HG03108 (cell line): ENCODE measurements around the gene TAOK1.
A peak's percentile ranks its signal among the peaks of the same experiment; 100 is the strongest.

Experiments used
- ATAC-seq: cut with Tn5 transposase; IDR thresholded peaks from one replicate; pipeline ENCODE4 v1.9.1; 2021; ENCODE audit warnings: moderate library complexity; ENCODE audit not compliant: unreplicated experiment

TAOK1 gene

DNA sequence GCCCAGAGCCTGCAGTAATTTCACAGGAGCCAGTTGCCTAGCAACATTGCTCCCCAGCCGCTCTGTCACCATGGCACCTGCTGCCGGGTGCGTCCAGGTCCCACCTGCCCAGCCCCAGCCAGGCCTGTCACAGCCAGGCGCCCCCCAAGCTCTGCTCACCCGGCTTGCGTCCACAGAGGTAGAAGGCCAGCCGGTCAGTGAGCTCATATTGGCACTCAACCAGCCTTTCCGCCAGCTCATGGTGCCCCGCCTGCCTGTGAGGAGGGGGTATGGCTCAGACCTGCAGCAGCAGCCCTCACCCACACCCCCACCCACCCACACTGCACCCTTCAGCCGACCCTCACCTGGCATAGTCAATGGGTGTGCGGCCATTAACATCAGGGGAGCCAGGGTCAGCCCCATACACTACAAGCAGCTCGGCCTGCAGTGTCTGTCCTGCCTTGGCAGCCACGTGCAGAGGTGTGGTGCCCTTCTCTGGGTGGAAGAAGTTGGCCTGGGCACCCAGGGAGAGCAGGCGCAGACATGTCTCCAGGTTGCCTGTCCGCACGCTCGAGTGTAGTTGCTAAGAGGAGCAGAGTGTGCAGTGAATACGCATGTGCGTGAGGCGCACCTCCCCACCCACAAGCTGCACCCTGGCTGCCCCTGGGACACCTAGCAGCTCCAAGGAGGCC, 191.6 kb downstream of the TAOK1 start:
- ATAC-seq, result no peak

DNA sequence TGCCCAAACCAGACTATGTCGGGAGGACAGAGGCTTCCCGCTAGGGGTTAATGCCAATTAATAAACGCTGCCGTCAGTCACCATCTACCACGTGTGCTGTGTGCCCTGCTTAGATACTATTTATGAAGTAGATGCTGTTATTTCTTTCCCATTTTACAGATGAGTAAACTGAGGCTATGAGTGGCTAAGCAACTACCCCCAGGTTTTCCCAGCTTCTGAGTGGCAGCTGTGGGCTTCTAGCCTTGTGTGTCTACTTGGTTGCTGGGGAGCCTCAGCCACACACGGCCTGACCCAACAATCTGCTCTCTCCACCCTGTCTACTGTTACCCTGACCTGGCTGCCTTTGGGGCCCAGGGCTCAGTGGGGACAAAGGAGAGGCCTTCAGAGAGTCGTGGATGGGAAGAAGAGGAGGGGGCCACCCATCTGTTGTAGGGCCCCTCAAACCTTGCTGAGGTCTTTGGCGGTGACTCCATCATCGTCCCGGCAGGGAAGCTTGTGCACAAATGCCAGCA, 192.1 kb downstream of the TAOK1 start:
- no peak for ATAC-seq

DNA sequence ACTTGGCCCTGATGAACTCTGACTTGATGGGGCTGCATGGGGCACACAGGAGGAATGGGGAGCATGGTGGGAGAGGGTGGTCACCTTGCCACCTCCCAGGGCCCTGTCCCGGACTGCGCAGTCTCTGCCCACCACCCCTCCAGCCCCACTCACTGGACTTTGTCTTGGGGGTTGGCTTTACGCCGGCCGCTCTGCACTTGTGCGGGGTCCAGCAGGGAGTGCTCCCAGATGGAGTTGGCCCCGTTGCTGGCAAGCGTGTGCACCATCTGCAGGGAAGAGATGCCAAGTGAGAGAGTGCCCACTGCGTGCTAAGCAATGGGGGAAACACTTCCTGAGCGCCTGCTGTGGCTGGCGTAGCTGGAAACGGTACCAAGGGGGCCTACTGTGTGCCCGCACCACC, 192.6 kb downstream of the TAOK1 start:
- no peak for ATAC-seq

DNA sequence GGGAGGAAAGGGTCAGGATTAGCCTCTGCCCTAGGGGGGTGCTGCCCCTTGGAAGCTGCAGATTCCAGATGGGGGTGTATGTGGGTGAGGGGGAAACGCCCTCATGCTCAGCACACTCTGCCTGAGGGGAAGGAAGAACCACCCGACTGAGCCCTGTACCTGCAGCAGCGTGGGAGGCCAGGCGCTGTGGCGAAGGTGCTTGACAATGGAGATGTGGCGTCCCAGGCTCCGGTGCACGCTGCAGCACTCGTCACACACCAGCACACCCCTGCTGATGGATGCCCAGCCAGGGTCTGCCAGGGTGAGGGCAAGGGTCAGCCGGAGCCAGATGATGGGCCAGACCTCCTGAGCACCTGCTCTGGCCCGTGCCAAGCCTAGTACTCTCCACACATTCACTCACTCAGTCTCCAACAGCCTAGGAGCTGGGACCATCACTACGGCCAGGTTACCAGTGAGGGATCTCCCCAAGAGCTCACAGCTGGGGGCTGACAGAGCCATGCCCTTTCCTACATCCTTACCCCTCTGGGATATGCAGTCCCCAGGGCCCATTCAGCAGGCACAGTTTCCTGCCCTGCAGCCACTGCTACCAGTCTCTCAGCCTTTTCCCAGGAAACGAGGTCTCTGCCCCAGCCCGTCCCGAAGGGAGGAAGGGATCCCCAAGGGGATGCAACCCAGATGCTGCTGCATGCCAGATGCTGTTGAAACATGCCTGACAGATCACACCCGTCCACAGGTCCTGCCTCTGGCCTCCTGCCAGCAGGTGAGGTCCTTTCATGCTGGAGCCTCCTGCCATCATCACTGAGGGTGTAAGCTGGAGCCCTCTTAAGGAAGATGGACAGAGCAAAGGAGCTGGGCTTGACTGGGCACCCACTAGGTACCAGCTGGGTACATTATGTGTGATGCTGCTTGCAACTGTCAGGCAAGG, 193.4 kb downstream of the TAOK1 start:
- no peak for ATAC-seq

DNA sequence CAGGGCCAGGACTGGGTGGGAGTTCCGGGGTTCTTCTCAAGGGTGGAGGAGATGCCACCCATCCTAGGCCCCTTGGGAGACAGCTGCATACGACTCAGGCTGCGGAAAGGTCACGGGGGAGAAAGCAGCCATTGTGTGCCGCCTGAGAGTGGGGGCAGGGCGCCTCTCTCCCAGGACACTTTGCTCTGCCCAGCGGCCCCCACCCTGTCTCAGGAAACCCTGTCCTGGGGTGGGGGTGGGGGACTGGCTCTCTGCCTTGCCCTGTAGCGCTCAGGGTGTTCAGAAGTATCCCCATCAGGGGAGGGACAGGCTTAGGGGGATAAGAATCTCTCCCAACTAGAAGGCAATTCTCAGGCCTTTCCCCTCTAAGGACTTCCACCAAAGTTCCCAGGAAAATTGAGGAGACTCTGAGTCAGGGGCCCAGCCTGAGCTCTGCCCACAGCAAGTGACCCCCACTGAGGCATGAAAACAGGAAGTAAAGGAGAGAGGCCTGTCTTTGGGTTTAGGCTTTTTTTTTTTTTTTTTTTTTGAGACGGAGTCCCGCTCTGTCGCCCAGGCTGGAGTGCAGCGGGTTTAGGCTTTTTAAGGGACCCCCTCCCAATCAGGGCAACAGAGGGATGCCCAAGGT, 194.4 kb downstream of the TAOK1 start:
- ATAC-seq, result no peak

DNA sequence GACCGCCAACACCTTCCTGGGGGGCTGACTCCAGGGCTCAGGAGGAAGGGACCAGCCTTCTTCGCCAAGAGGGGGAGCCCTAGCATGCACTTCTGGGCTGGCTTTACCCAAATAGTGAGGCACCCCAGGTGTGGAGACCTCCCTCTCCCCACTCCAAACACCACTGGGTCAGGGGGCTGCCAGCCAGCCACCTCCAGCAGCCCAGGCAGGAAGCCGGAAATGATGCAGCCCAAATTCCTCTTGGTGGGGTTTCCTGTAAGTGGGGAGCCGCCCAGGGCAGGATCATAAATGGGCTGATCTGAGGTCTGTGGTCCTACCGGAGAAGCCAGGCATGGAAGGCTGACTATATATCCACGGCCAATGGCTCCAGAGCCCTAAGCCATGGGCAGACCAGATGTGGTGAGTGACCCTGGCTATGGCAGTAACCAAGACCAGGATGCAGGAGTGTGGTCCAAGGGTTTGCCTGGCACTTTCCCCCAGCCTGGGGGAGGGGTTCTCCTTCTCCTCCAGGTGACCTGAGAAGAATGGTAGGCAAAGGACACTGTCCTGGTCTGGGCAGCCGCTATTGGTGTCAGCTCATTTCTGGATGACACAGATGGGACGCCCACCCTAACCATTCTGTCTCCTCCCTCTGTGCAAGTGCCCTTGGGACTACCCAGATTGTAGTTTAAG, 195.1 kb downstream of the TAOK1 start:
- no peak for ATAC-seq

DNA sequence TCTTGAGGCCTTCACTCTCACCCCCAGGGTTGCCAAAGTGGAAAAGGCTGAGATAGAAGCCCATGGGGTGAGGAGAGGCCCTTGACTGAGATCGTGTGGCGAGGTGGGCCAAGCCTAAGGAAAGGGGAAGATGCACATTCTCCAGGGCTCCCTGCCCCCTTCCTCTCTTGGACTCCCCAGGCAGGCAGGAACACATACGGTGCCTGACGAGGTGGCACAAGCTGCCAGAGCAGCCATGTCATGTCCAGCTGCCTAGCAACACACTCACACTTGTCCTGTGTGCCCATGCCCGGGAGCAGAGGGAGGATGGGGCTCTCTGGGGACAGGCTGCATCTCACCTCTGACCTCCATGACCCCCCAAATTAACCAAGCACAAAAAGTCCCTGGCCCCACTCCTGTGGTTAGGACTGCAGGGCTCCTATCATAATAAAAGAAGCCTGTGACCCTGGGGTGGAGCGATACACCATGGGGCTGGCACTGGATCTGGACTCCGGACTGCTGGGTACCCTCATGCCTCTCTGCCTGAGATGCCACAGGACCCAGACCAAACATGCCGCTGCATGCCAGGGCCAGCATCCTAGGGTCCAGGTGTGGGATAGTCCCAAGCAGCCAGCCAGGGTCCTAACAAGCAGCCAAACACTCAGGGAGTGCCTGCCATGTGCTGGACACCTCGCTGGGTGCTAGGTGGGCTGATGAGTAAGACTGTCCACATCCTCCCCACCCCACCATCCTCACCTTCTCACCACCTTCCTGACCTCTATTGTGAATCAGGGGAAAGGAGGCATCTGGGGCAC, 196.7 kb downstream of the TAOK1 start:
- no peak for ATAC-seq

DNA sequence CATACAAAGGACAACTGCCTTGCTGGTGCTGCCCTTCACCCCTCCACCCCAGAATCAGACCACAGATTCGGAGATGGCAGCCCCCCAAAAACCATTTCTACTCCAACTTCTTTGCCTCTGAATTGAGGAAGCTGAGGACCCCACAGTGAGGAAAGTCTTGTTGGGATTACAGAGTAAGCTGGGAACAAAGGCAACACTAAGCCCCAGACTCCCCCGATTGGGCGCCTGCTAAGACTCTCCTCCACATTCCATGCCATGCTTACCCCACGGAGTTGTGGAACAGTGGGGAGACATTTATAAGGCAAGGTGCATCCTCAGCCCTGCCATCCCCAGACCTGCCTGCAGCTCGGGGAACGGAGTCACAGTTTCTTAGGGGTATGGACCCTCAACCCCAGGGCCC, 197.4 kb downstream of the TAOK1 start:
- ATAC-seq, result no peak

DNA sequence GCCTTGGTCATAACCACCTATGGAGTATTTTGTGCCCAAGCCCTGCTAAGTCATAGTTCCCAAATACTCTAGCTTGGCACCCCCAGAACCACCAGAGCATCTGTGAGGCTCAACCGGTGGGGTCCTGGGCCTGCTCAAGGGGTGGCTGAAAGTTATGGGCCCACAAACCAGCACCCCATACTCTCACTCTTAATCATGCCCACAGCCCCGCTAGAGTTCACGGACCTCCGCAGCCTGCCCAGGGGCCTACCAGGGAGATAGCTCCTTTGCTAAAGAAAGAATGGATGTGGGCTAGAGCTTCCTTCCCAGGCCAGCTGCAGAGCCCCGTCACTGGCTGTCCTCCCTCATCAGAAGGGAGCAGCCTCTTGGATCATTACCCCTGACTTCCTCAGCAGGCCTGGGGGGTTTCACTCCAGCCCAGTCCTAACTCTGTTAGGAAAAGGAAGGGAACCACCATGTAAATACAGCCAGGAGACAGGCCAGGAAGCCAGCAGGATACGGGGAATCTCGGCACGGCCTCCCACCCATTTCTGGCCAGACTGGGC, 197.9 kb downstream of the TAOK1 start:
- no peak for ATAC-seq

DNA sequence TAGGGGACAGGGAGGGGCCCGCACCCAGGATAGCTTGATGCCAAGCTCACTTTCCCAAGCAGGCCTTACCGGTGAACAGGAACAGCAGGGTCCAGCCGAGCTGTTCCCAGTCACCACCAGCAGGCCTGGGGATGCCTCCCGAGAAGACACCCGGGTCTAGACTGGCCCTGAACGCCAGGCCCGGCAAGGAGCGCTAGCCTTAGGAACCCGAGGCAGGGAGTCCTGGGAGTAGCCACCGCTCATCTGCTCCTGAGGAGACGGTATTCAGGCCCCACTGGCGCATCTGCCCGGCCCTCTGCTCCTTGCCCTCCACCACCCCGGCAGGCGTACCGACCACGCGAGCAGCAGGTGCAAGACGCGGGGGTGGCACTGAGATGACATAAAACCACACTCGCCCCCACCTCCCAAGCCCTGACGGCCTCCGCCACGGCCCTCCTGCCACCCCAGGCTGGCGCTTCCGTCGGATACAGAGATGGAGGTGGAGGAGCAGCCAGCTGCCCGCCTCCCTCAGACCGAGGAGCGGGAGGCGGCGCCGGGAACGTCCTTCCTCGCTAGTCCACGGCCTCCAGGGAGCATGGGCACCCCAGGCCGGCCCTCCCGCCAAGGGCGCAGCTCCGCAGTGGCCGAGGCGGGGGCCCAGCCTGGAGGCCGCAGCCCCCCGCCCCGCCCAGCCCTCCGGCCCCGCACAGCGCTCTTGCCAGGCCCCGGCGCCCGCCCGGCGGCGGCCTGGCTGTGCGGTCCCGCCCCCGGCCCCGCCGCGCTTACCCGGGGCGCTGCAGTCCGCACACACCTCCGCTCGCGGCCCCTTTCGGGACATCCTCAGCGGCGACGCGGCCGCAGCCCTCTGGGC, 198.6 kb downstream of the TAOK1 start:
- ATAC-seq, result peak; percentile 17

DNA sequence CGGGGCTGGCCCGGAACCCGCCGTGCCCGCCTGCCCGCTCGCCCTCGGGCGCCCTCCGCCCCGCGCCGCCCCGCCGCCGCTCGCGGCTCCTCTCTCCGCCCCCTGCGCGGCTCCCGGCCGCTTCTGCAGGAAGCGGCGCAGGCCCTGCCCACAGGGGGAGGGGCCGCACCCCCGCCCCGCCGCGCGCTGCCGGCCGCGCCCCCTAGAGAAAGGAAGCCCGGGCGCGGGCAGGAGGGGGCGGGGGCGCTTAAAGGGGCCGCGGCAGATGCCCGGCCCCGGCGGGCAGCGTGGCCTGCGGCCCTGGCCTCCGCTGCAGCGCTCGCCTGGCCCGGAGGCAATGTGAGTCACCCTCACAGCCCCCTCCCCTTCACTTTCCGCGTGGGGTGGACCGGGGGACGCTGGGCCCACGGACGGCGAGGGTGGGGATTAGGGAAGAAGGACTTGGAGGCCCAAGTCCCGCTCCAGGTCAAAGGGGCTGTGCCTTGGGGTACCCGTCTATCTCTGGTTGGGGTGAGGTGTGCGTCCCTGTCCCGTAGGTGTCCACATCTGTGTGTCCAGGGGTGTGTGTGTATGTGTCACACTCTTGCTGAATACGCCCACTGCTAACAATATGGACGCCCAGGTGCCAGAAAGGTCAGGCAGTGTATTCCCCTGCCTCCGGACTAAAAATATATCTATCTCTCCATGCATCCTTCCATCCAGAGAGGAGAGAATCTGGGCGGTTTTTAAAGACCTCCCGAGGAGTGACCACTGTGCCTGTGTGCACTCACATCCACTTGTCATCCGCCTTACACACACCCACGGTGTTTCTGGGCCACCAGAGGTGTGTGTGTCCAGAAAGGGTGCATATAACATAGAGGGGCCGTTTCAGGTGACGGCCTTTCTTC, 199.6 kb downstream of the TAOK1 start, which contains the start of gene GIT1:
Gene GIT1 (minus strand): TSS at position 125 of the 887 bp plus-strand sequence. CDS start 270 bp downstream, outside the sequence.
- peak; percentile 52 for ATAC-seq

DNA sequence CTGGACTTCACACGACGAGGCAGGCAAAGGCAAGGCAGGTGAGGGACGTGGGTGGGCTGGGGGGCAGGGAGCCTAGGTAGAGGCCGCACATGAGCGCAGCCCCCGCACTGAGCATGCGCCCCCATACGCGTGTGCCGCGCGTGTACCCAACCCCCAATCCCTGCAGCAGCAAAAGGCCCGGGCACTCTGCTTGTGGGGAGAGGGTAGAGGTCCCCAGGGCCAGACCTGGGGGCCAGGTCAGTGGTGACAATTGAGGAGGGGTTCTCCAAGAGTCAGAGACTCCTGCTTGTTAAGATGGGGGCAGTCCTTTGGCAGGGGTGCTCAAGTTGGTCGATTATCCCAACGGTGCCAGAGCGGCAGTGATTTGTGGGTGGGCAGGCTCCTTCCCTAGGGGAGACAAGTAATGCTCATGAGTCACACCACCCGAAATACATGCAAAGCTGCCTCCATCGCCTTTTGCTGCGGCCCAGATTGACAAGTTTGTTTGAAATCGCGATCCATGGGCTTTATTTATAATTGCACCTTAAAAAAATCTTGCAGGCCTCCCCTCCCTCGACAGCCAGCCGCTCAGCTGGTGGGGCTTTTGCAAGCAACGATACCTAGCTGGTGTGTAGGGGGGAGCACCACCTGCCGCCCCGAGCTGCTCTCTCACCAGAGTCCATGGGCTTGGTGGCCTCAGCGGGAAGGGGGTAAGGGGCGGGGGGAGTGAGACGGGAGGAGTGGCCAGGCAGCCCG, 200.4 kb downstream of the TAOK1 start:
- no peak for ATAC-seq

DNA sequence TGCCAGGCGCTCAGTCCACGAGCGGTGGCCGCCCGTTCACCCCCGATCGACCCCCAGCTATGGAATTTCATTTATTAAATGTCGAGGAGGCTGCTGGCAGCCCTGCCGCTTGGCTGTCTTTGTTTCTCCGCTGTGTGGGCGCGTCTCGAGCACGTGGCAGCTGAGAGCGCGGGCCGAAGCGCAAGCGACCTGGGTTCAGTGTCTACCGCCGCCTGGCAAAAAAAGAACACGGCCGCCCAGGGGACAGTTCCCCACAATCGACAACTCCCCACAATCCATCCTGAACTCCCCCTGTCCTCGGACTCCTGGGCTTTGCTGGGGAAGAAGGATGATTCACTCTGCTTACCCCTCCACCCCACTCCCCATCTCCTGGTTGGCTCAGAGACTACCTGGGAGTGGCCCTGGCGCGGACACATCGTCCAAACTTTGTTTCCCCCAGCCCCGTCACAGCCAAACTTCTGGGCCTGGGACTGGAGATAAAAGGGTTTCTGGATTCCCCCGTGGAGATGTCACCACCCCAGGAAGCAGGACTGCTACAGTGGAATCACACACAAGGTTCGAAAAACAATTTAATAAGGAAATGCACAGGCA, 201.1 kb downstream of the TAOK1 start:
- ATAC-seq, result no peak

DNA sequence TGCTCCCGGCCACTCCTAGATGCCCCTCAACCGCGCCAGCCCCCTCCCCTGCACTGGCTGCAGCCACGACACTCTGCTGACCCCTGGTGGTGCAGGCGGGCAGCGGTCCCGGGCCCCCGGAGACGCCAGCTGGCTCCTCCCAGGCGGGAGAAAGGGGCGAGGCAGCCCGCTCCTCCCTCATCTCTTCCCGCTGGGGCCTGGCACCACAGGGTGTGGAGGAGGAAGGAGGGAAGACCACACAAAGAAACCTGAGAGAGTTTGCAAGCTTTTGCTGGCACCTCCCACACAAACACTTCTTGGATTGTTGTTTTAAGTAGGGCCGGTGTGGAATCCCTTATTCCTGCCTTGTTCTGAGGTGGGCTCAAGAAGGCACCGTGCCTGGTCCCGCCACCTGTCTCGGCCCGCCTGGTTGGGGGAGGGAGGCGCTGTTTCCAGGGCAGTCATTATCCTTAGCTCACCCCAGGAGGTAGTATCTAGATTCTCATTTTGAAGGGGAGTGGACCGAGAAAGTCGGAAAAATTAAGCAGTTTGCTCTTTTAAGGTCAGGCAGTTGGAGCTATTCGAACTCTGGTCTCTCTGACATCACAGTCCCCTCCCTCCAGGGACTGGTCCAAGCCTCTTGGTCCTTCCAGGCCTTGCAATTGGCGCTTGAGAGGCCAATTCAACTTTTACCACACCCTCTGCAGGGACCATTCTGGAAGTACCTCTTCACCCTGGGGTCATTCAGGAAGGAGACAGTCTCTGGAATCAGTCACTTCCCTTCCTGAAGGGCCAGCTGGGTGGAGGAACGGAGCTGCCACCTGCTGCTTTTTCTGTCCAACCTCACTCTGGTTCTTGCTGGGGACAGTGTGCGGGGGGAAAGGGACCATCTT, 201.8 kb downstream of the TAOK1 start:
- no peak for ATAC-seq

DNA sequence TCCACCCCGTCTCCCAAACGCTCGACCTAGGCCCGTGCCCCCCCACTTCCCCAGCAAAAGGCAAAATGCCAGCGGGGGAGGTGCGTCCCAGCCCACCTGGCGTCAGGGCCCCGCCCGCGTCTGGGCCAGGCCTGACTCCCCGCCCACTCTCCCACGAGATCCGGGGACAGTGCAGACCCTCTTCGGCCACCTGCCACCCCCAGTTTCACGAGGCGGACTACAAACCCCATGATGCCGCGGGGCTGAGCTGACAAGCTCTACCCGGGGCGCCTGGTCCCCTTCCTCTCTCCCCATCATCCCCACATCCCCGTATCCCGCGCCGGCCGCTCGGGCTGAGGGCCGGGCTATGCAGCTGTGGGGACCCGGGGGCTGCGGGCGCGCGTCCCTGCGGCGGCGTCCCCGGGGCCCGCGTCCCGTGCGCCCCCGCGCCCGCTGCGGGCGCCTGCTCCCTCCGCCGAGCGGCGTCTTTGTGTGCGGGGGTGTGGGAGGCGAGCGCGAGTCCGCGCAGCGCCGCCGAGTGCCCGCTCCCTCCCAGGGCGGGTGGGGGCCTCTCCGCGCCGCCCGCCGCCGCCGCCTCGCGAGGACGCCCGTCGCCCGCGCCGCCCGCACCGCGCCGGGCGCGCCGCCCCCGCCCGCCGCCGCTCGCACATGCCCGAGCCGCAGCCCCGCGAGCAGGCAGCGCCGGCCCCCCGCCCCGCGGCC, 202.8 kb downstream of the TAOK1 start, which contains the start of gene ANKRD13B:
Gene ANKRD13B (plus strand): TSS at position 283 of the 702 bp plus-strand sequence. CDS start 490 bp downstream, outside the sequence.
- ATAC-seq, result no peak
